ENCODE measurements around the gene PCMTD2. TPM values are rescaled to one million over a fixed set of nuclear protein-coding genes. Genes with fewer than 3 reads are reported as not detected.

The PCMTD2 gene
- total RNA-seq, 2 experiments from 2014 or later, result 47.0 to 51.7 TPM

GRCh38 chr20:64268174-64268573 is 12.6 kb downstream of the PCMTD2 start:
- TF ChIP-seq, protein P1, sequence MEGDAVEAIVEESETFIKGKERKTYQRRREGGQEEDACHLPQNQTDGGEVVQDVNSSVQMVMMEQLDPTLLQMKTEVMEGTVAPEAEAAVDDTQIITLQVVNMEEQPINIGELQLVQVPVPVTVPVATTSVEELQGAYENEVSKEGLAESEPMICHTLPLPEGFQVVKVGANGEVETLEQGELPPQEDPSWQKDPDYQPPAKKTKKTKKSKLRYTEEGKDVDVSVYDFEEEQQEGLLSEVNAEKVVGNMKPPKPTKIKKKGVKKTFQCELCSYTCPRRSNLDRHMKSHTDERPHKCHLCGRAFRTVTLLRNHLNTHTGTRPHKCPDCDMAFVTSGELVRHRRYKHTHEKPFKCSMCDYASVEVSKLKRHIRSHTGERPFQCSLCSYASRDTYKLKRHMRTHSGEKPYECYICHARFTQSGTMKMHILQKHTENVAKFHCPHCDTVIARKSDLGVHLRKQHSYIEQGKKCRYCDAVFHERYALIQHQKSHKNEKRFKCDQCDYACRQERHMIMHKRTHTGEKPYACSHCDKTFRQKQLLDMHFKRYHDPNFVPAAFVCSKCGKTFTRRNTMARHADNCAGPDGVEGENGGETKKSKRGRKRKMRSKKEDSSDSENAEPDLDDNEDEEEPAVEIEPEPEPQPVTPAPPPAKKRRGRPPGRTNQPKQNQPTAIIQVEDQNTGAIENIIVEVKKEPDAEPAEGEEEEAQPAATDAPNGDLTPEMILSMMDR (conservative IDR thresholded peaks at IDR 0.05; ENCODE audit: low read length), result no peak
- no peak for TF ChIP-seq EZH2phosphoT487 (IDR thresholded peaks at IDR 0.05; ENCODE audit: borderline replicate concordance, low read depth, low read length)
- Histone ChIP-seq H3K4me3 (ENCODE audit: low read depth, low read length, poor library complexity, severe bottlenecking) (no peak overlapping the region), H3K27ac (ENCODE audit: low read depth, low read length, poor library complexity, severe bottlenecking) (no peak overlapping the region), H3K4me1 (ENCODE audit: insufficient read depth, low read length, poor library complexity, severe bottlenecking) (no peaks in the 10 kb centered on the region), H3K9me3 (ENCODE audit: low read length) (0 out of 2 replicates have a peak, but pooled peaks cover 3% of the 10 kb centered on the region), H3K9me2 (ENCODE audit: insufficient read depth, low read length) (no peaks in the 10 kb centered on the region), H3K4me2 (ENCODE audit: low read length) (no peak overlapping the region), H2AFZ (ENCODE audit: low read length) (no peak overlapping the region), H3K79me2 (ENCODE audit: insufficient read depth, low read depth, low read length) (no peaks in the 10 kb centered on the region), H3K36me3 (ENCODE audit: insufficient read depth, low read length) (peaks cover 44% of the 10 kb centered on the region), H4K20me1 (ENCODE audit: insufficient read depth, low read length) (no peaks in the 10 kb centered on the region)
- ChIA-PET CTCF (ENCODE audit: unreplicated experiment) (no interaction called here), POLR2A (no interaction called here)
- DNase-seq (ENCODE audit: low spot score), result no peak
- intact Hi-C loops (cut with micrococcal nuclease; ENCODE audit: unreplicated experiment), result no loop called here
- BruUV-seq (replicated peaks), result no TSS peak

DNA sequence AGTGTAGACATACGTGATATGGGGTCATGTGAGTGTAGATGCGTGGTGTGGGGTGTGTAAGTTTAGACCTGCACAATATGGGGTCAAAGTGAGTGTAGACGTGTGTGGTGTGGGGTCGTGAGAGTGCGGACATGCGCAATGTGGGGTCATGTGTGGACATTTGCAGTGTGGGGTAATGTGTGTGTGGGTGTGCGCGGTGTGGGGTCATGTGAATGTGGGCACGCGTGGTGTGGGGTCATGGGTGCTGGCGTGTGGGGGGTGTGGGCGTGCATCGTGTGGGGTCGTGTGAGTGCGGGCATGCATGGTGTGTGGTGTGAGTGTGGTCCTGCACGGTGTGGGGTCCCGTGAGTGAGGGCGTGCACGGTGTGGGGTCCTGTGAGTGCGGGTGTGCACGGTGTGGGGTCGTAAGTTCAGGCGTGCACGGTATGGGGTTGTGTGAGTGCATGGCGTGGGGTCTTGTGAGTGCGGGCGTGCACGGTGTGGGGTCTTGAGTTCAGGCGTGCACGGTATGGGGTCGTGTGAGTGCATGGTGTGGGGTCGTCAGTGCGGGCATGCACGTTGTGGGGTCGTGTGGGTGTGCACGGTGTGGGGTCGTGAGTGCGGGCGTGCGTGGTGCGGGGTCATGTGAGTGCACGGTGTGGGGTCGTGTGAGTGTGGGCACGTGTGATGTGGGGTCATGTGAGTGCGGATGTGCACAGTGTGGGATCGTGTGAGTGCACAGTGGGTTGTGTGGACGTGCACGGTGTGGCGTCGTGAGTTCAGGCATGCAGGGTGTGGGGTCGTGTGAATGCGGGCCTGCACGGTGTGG is 14.3 kb downstream of the PCMTD2 start:
- ChIA-PET CTCF (ENCODE audit: unreplicated experiment) (no interaction called here), POLR2A (no interaction called here)
- H3K4me3 ChIP-seq (ENCODE audit: low read depth, low read length, poor library complexity, severe bottlenecking), result no peak overlapping the region
- H3K36me3 ChIP-seq (ENCODE audit: insufficient read depth, low read length), result peaks cover 49% of the 10 kb centered on the region
- DNase-seq (ENCODE audit: low spot score), result no peak
- H2AFZ ChIP-seq (ENCODE audit: low read length), result no peak overlapping the region
- H3K9me3 ChIP-seq (ENCODE audit: low read length), result 0 out of 2 replicates have a peak, but pooled peaks cover 3% of the 10 kb centered on the region
- no peaks in the 10 kb centered on the region for H3K4me1 ChIP-seq (ENCODE audit: insufficient read depth, low read length, poor library complexity, severe bottlenecking)
- no peak overlapping the region for H3K27ac ChIP-seq (ENCODE audit: low read depth, low read length, poor library complexity, severe bottlenecking)
- no peaks in the 10 kb centered on the region for H3K9me2 ChIP-seq (ENCODE audit: insufficient read depth, low read length)
- no peaks in the 10 kb centered on the region for H4K20me1 ChIP-seq (ENCODE audit: insufficient read depth, low read length)
- no peaks in the 10 kb centered on the region for H3K79me2 ChIP-seq (ENCODE audit: insufficient read depth, low read depth, low read length)
- H3K4me2 ChIP-seq (ENCODE audit: low read length), result no peak overlapping the region
- BruUV-seq (replicated peaks), result no TSS peak
- TF ChIP-seq, protein P1 (conservative IDR thresholded peaks at IDR 0.05; ENCODE audit: low read length), result no peak
- no peak for TF ChIP-seq EZH2phosphoT487 (IDR thresholded peaks at IDR 0.05; ENCODE audit: borderline replicate concordance, low read depth, low read length)
- intact Hi-C loops (cut with micrococcal nuclease; ENCODE audit: unreplicated experiment), result no loop called here

DNA sequence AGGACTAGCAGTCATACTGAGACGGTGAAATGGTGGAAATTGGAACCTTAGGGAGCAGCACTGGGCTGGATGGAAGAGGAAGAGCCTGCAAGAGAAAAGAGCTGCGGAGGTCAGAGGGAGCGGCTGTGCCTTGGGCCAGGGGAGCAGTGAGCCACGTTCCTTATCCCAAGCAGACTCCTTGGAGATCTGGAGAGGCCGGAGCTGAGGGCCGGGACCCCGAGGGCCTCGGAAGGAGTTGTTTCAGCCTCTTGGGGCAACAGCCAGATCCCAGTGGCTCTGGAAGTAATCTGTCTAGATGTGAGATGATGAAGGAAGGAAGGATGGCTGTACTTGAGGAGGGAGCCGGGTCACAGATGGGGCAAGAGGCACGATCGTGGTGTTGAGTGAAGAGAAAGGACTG is 16.1 kb downstream of the PCMTD2 start:
- Histone ChIP-seq H3K27ac (ENCODE audit: low read depth, low read length, poor library complexity, severe bottlenecking) (no peak overlapping the region), H3K9me2 (ENCODE audit: insufficient read depth, low read length) (no peaks in the 10 kb centered on the region), H3K79me2 (ENCODE audit: insufficient read depth, low read depth, low read length) (no peaks in the 10 kb centered on the region), H3K4me2 (ENCODE audit: low read length) (no peak overlapping the region), H3K36me3 (ENCODE audit: insufficient read depth, low read length) (peaks cover 37% of the 10 kb centered on the region), H3K4me1 (ENCODE audit: insufficient read depth, low read length, poor library complexity, severe bottlenecking) (no peaks in the 10 kb centered on the region), H2AFZ (ENCODE audit: low read length) (no peak overlapping the region), H3K4me3 (ENCODE audit: low read depth, low read length, poor library complexity, severe bottlenecking) (no peak overlapping the region), H4K20me1 (ENCODE audit: insufficient read depth, low read length) (no peaks in the 10 kb centered on the region), H3K9me3 (ENCODE audit: low read length) (0 out of 2 replicates have a peak, but pooled peaks cover 3% of the 10 kb centered on the region)
- TF ChIP-seq, protein P1 (conservative IDR thresholded peaks at IDR 0.05; ENCODE audit: low read length), result no peak
- no peak for TF ChIP-seq EZH2phosphoT487 (IDR thresholded peaks at IDR 0.05; ENCODE audit: borderline replicate concordance, low read depth, low read length)
- DNase-seq (ENCODE audit: low spot score), result no peak
- CTCF ChIA-PET (ENCODE audit: unreplicated experiment), result no interaction called here
- intact Hi-C loops (cut with micrococcal nuclease; ENCODE audit: unreplicated experiment), result no loop called here
- POLR2A ChIA-PET, result no interaction called here
- BruUV-seq (replicated peaks), result no TSS peak

Data from OCI-LY7 (cell line).